ENCODE data around the gene CASP5.
"Not testable (repeated sequence)": the region's sequence is repeated elsewhere in the genome, so short reads cannot be mapped to it uniquely, and the experiment has no call there.

Gene CASP5

DNA sequence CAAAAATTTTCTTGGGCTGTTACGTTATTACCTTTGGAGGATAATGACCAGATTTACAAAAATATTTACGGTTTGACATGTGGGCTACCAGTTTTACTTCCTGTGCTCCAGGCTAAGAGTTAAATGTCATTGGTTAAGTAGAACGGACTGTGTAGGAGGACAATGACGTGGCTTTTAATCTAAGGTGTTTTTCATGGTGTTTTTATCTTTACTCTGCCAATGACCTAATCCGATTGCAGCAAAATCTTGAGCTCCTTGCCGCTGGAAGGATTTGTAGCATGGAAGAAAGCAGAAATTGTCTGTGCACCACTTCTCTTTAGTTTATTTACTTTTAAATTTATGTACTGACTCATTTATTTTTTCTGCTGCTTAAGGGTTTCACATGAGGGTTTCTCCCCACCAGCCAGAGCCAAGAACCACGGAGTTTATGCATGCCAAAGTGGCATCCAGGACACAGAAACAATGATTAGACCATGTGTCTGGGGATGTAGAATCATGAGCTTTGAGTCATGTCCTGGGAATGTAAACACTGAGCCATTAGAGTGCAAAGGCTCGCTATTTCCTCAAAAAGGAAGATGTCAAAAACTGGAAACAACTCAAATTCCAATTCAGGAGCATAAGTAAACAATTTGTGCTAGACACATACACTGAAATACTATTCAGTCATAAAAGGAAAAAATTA, 24.1 kb upstream of the CASP5 start:
- TF ChIP-seq POLR2A (IDR thresholded peaks at IDR 0.05; ENCODE audit: low read depth, low read length) (no peak), TAF1 (IDR thresholded peaks at IDR 0.05; ENCODE audit: borderline replicate concordance, low read depth, low read length) (no peak), POLR2AphosphoS5 (IDR thresholded peaks at IDR 0.05; ENCODE audit: low read depth, low read length) (no peak)
- FAIRE-seq (no peak), DNase-seq (ENCODE audit: insufficient read length) (no peak)

DNA sequence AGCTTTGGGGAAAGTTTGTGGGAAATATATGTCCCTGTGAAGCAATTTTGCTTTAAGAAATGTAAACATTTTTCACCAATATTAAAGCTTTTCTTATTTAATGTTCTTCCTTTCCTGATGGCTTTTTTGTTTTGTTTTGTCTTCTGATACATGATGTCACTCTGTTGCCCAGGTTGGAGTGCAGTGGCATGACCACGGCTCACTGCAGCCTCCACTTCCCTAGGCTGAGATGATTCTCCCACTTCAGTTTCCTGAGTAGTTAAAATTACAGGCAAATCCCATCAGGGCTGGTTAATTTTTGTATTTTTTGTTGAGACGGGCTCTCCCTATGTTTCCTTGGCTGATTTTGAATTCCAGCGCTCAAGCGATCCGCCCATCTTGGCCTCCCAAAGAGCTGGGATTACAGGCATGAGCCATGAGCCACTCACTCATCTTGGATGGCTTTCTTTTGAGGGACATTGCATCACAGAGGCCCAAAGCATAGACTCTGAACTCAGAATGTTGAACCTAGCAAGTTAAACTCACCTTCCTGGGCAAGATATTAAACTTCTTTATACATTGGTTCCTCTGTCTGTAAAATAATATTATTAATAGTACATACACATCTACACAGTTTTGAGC, 22.8 kb upstream of the CASP5 start:
- FAIRE-seq (peak; percentile 50), DNase-seq (ENCODE audit: insufficient read length) (no peak)
- TF ChIP-seq TAF1 (IDR thresholded peaks at IDR 0.05; ENCODE audit: borderline replicate concordance, low read depth, low read length) (no peak), POLR2A (IDR thresholded peaks at IDR 0.05; ENCODE audit: low read depth, low read length) (no peak), POLR2AphosphoS5 (IDR thresholded peaks at IDR 0.05; ENCODE audit: low read depth, low read length) (no peak)

DNA sequence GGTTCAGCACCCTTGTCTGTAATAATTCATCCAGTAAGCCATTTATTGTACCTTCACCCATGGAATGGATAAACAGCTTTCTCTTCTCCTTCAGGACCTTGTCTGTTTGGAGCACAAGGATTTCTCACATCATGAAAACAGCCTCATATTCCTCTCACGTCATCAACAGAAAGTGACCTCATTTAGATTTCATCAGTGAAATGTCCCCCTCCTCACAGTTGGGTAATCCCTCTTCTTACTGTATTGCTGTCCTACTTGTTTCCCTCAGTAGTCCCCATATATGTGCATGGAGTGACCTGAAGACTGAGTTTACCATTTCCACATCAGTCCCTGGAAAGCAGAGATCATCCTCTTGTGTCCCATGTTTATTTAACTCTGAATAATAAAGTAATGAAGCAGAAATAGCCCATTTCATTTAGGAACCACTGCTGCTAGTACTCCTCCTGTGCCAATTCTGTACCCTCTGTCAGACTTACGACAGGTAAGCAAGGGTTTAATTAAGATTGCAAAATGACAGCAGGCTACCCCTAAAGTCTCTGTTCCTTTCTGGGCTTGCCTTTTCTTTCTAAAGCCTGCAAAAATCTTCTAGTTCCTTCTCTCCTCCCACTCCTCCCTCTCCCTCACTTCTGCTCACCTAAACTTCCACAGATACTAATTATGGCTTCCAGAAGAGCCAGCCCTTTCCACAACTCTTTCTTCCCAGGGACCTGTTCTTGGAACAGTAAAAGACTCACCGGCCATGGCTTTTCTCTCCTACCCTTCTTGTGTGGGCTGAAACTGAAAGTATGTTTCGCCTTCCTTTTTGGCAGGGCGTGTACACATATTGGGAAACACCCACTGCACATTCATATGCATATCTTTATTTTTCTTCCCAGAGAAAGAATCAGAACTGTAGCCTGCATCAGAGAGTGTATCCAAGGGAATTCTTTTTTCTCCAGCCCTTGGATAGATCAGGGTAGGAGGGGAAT, 21.9 kb upstream of the CASP5 start, which contains the start of gene CARD16:
CARD16 (minus strand) TSS at position 779 of the 968 bp plus-strand sequence; CDS start at position 741, 38 bp downstream.
- FAIRE-seq: peak; percentile 96

DNA sequence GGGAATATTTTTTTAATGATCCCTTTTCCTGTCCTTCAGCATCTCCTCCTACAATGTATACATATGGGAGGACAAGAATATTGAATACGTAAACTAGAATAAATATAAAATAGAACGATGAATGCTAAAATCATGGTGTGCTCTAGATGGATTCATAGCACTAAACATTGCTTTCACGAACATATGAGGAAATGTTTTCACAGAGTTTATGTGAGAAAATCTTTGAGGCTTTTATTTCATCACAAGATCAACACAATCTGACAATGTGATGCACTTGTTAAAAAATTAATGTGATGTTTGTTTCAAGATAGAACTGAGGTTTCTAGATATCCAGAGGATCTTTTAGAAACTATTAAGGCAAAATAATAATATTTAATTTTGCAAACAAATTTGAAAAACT, 19.2 kb upstream of the CASP5 start:
- no peak for FAIRE-seq
- TF ChIP-seq POLR2A (IDR thresholded peaks at IDR 0.05; ENCODE audit: low read depth, low read length) (no peak), POLR2AphosphoS5 (IDR thresholded peaks at IDR 0.05; ENCODE audit: low read depth, low read length) (no peak), TAF1 (IDR thresholded peaks at IDR 0.05; ENCODE audit: borderline replicate concordance, low read depth, low read length) (no peak)
- DNase-seq (ENCODE audit: insufficient read length): no peak

More for the DNA sequence above, 21.9 kb upstream of the CASP5 start, which contains the start of gene CARD16:
- DNase-seq (ENCODE audit: insufficient read length): not testable (repeated sequence)

DNA sequence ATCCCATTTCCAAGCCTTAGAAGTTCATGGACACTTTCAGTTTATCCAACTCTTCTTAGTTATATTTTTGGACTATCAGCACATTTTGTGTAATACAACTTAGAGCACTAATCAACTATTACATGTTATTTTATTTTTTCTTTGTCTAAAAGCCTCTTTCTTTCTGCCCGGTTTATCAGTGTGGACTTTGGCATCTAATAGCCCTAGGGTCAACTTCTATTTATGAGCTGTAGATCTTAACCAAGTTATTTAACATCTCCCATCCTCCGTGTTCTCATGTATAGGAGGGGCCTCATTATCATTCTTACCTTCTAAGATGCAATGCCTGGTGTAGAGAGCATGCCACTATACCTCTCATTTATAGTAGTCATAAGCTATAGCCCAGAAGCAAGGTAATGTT, 17.7 kb upstream of the CASP5 start:
- TF ChIP-seq POLR2AphosphoS5 (IDR thresholded peaks at IDR 0.05; ENCODE audit: low read depth, low read length) (no peak), TAF1 (IDR thresholded peaks at IDR 0.05; ENCODE audit: borderline replicate concordance, low read depth, low read length) (no peak), POLR2A (IDR thresholded peaks at IDR 0.05; ENCODE audit: low read depth, low read length) (no peak)
- FAIRE-seq (no peak), DNase-seq (ENCODE audit: insufficient read length) (no peak)

DNA sequence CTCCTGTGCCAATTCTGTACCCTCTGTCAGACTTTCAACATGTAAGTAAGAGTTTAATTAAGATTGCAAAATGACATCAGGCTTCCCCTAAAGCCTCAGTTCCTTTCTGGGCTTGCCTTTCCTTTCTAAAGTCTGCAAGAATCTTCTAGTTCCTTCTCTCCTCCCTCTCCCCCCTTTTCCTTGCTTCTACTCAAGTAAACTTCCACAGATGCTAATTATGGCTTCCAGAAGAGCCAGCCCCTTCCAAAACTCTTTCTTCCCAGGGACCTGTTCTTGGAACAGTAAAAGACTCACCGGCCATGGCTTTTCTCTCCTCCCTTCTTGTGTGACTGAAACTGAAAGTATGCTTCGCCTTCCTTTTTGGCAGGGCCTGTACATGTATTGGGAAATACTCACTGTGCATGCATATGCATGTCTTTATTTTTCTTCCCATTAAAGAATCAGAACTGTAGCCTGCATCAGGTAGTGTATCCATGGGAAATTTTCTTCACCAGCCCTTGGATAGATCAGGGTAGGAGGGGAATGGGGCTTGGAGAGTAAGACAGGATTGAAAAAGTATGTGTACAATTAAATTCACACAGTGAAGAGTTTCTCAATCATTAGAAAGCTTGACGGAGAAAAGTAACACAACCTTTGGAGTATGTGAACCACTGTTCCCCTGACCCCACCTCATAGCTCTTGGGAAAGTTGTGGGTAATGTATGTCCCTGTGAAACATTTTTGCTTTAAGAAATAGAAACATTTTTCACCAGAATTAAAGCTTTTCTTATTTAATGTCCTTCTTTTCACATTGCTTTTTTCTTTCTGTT, 12.0 kb upstream of the CASP5 start, which contains the start of gene CASP1:
CASP1 (minus strand) TSS at position 332 of the 808 bp plus-strand sequence; CDS start at position 301, 31 bp downstream.
- FAIRE-seq (peak; percentile 36), DNase-seq (ENCODE audit: insufficient read length) (no peak)
- TF ChIP-seq TAF1 (IDR thresholded peaks at IDR 0.05; ENCODE audit: borderline replicate concordance, low read depth, low read length) (peak; percentile 65; the same call in 1 of the 2 replicates), POLR2AphosphoS5 (IDR thresholded peaks at IDR 0.05; ENCODE audit: low read depth, low read length) (no peak), POLR2A (IDR thresholded peaks at IDR 0.05; ENCODE audit: low read depth, low read length) (no peak)

DNA sequence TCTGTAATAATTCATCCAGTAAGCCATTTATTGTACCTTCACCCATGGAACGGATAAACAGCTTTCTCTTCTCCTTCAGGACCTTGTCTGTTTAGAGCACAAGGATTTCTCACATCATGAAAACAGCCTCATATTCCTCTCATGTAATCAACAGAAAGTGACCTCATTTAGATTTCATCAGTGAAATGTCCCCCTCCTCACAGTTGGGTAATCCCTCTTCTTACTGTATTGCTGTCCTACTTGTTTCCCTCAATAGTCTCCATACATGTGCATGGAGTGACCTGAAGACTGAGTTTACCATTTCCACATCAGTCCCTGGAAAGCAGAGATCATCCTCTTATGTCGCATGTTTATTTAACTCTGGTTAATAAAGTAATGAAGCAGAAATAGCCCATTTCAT, 11.4 kb upstream of the CASP5 start:
- FAIRE-seq: peak; percentile 86
- DNase-seq (ENCODE audit: insufficient read length): not testable (repeated sequence)

DNA sequence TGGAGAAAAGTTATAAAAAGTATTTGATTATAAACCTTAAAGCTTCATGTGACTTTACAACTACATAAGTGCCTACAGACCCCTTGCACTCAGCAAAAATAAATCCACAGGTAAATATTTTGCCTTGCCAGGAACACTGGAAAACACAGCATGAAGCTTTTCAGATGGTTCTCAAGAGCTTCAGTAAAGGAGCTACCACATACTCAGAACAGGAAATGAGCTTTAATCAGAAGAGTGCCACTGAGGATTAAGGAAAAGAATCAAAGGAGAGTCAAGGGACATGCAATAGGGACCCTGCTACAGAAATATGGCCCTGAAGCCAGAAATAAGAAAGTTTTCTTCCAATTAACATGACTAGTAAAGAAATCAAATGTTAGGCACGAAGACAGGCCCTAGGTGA, 10.8 kb upstream of the CASP5 start:
- no peak for DNase-seq (ENCODE audit: insufficient read length)
- TF ChIP-seq TAF1 (IDR thresholded peaks at IDR 0.05; ENCODE audit: borderline replicate concordance, low read depth, low read length) (no peak), POLR2AphosphoS5 (IDR thresholded peaks at IDR 0.05; ENCODE audit: low read depth, low read length) (no peak), POLR2A (IDR thresholded peaks at IDR 0.05; ENCODE audit: low read depth, low read length) (no peak)
- FAIRE-seq: peak; percentile 62

DNA sequence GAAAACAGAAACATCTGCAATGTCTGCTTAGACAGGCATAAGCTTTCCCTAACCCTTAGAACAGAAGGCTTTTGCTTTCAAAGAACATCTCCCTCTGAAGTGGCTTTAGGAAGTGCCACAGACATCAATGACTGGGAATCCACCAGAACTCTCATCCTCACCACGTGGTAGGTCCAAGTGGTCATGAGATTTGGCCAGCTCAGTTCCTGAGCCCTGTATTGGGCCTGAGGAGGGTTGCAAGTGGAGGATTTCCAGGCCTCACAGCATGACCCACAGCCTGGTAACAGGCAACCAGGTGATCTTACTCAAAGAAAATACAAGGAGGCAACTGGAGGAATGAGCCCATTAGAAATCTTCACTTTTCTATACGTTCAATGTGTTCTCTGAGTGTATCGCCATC, 10.4 kb upstream of the CASP5 start:
- FAIRE-seq: no peak
- no peak for TF ChIP-seq POLR2AphosphoS5 (IDR thresholded peaks at IDR 0.05; ENCODE audit: low read depth, low read length)
- TF ChIP-seq TAF1 (IDR thresholded peaks at IDR 0.05; ENCODE audit: borderline replicate concordance, low read depth, low read length): no peak
- no peak for TF ChIP-seq POLR2A (IDR thresholded peaks at IDR 0.05; ENCODE audit: low read depth, low read length)

DNA sequence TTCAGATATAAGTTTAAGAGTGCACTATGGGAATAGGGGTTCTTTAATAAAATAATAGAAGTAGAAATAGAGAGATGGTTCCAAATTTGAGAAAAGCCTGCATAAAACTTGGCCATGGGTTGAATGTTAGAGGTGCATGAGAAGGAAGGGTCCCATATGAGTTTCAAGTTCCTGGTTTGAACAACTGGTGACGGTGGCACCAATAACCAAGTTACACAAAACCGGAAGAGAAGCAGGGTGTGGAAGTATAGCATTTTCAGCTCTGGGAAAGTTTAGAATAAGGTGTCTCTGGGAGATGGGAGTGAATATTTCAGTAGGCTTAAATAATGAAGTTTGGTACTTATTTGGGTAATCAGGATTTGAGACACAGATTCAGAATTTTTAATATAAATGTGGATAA, 9.5 kb upstream of the CASP5 start:
- no peak for DNase-seq (ENCODE audit: insufficient read length)
- TF ChIP-seq POLR2AphosphoS5 (IDR thresholded peaks at IDR 0.05; ENCODE audit: low read depth, low read length) (no peak), POLR2A (IDR thresholded peaks at IDR 0.05; ENCODE audit: low read depth, low read length) (no peak)
- FAIRE-seq: no peak

More for the DNA sequence above, 10.4 kb upstream of the CASP5 start:
- DNase-seq (ENCODE audit: insufficient read length): no peak

DNA sequence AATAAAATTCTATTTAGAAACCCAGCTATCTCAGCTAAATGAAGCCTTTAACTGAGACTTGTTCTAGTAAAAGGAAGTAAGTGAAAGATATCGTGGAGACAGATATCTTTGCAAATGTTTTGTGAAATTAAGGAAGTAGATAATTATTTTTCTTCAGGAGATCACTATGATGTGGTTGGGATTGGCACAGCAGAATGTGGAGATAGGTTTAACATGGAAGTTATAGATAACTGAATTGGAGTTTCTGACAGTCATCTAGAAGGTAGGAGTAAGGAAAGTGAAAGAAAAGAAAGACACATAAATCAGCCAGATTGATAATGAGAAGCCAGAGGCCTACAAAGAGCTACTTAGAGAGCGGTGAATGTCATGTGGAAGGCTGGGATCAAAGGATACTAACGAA, 4.7 kb upstream of the CASP5 start:
- DNase-seq (ENCODE audit: insufficient read length) (no peak), FAIRE-seq (no peak)
- no peak for TF ChIP-seq POLR2A (IDR thresholded peaks at IDR 0.05; ENCODE audit: low read depth, low read length)
- TF ChIP-seq TAF1 (IDR thresholded peaks at IDR 0.05; ENCODE audit: borderline replicate concordance, low read depth, low read length): no peak
- TF ChIP-seq POLR2AphosphoS5 (IDR thresholded peaks at IDR 0.05; ENCODE audit: low read depth, low read length): no peak

All from GM12892 (cell line).